ENCODE data around the gene TWIST1. TPM values are rescaled to one million over a fixed set of nuclear protein-coding genes. Genes with fewer than 3 reads are reported as not detected.

TWIST1 gene
- total RNA-seq, 2 experiments from 2014 or later: not detected

GRCh38 chr7:19128856-19129255 lies 11.4 kb upstream of the TWIST1 start:
- peaks cover 7% of the 10 kb centered on the region for H3K27me3 Mint-ChIP-seq

GRCh38 chr7:19121977-19122588 lies 4.6 kb upstream of the TWIST1 start:
- Histone ChIP-seq H3K4me1 (ENCODE audit: insufficient read depth, low read length) (peaks cover 4% of the 10 kb centered on the region), H3K27ac (ENCODE audit: low read depth in 1 of 2, low read length in 2 of 2) (no peak overlapping the region), H3K36me3 (ENCODE audit: insufficient read depth, low read length) (no peaks in the 10 kb centered on the region), H3K4me3 (ENCODE audit: low read length) (no peak overlapping the region), H3K9me3 (ENCODE audit: control insufficient read depth in 1 of 2, insufficient read depth in 1 of 2, low read length in 2 of 2) (peaks cover 0 to 19% of the 10 kb centered on the region in 2 experiments), H3K27me3 (ENCODE audit: control insufficient read depth in 1 of 2, insufficient read depth in 2 of 2, low read length in 2 of 2) (peaks cover 22 to 41% of the 10 kb centered on the region in 2 experiments)
- Mint-ChIP-seq H3K36me3 (ENCODE audit: low read depth) (no peaks in the 10 kb centered on the region), H3K4me1 (ENCODE audit: low read depth) (no peaks in the 10 kb centered on the region), H3K4me3 (no peak overlapping the region), H3K27ac (no peak overlapping the region), H3K9me3 (peaks cover 8% of the 10 kb centered on the region), H3K27me3 (peaks cover 50% of the 10 kb centered on the region)
- DNase-seq (no peak), ATAC-seq (ENCODE audit: poor library complexity) (no peak)
- no peak for TF ChIP-seq CTCF (IDR thresholded peaks at IDR 0.05)
- ChIA-PET CTCF (no interaction called here), POLR2A (no interaction called here)
- intact Hi-C loops (cut with DNase I, micrococcal nuclease): no loop called here

More at GRCh38 chr7:19128856-19129255, 11.4 kb upstream of the TWIST1 start:
- ATAC-seq (ENCODE audit: poor library complexity) (no peak), DNase-seq (no peak)
- Mint-ChIP-seq H3K4me3 (no peak overlapping the region), H3K4me1 (ENCODE audit: low read depth) (no peaks in the 10 kb centered on the region), H3K27ac (no peak overlapping the region), H3K36me3 (ENCODE audit: low read depth) (no peaks in the 10 kb centered on the region), H3K9me3 (peaks cover 10% of the 10 kb centered on the region)
- no peaks in the 10 kb centered on the region for H3K27me3 ChIP-seq (ENCODE audit: control insufficient read depth in 1 of 2, insufficient read depth in 2 of 2, low read length in 2 of 2)
- intact Hi-C loops (cut with DNase I, micrococcal nuclease): no loop called here
- H3K27ac ChIP-seq (ENCODE audit: low read depth in 1 of 2, low read length in 2 of 2): no peak overlapping the region
- no peaks in the 10 kb centered on the region for H3K4me1 ChIP-seq (ENCODE audit: insufficient read depth, low read length)
- no peaks in the 10 kb centered on the region for H3K9me3 ChIP-seq (ENCODE audit: control insufficient read depth in 1 of 2, insufficient read depth in 1 of 2, low read length in 2 of 2)
- CTCF ChIA-PET: no interaction called here
- H3K4me3 ChIP-seq (ENCODE audit: low read length): no peak overlapping the region
- H3K36me3 ChIP-seq (ENCODE audit: insufficient read depth, low read length): no peaks in the 10 kb centered on the region
- POLR2A ChIA-PET: no interaction called here
- TF ChIP-seq CTCF (IDR thresholded peaks at IDR 0.05): no peak

- Histone ChIP-seq H3K4me1 (ENCODE audit: insufficient read depth, low read length) (peaks cover 9% of the 10 kb centered on the region), H3K36me3 (ENCODE audit: insufficient read depth, low read length) (no peaks in the 10 kb centered on the region), H3K27me3 (ENCODE audit: control insufficient read depth in 1 of 2, insufficient read depth in 2 of 2, low read length in 2 of 2) (peaks cover 34 to 57% of the 10 kb centered on the region in 2 experiments), H3K4me3 (ENCODE audit: low read length) (no peak overlapping the region), H3K9me3 (ENCODE audit: control insufficient read depth in 1 of 2, insufficient read depth in 1 of 2, low read length in 2 of 2) (peaks cover 0 to 26% of the 10 kb centered on the region in 2 experiments), H3K27ac (ENCODE audit: low read depth in 1 of 2, low read length in 2 of 2) (no peak overlapping the region)
- H3K9me3 Mint-ChIP-seq: peaks cover 8% of the 10 kb centered on the region
- DNase-seq (no peak), ATAC-seq (ENCODE audit: poor library complexity) (no peak)
- intact Hi-C loops (cut with DNase I, micrococcal nuclease): no loop called here
- H3K4me3 Mint-ChIP-seq: no peak overlapping the region
- POLR2A ChIA-PET: no interaction called here
- TF ChIP-seq CTCF (IDR thresholded peaks at IDR 0.05): no peak
- no peak overlapping the region for H3K27ac Mint-ChIP-seq
- H3K4me1 Mint-ChIP-seq (ENCODE audit: low read depth): no peaks in the 10 kb centered on the region
- peaks cover 57% of the 10 kb centered on the region for H3K27me3 Mint-ChIP-seq
- CTCF ChIA-PET: no interaction called here
- no peaks in the 10 kb centered on the region for H3K36me3 Mint-ChIP-seq (ENCODE audit: low read depth)
Measured at GRCh38 chr7:19119870-19120486, 2.5 kb upstream of the TWIST1 start.
